Thoracic aorta endothelial cell (primary cell): ENCODE data around the gene RESP18. TPM values are rescaled to one million over a fixed set of nuclear protein-coding genes. Genes with fewer than 3 reads are reported as not detected.

Experiments used
- small RNA-seq: library from RNA; depleted of rRNA; stranded (forward); fragments of <200 nt; gene quantifications from one replicate; pipeline ENCODE3, GENCODE V24; 2012
- total RNA-seq: library from RNA; depleted of rRNA; stranded (reverse); fragments of >200 nt; gene quantifications from 2 replicates; pipeline ENCODE4 v1.2.3, GENCODE V29; 2012

Gene RESP18
- not detected in 2 replicates for total RNA-seq

DNA sequence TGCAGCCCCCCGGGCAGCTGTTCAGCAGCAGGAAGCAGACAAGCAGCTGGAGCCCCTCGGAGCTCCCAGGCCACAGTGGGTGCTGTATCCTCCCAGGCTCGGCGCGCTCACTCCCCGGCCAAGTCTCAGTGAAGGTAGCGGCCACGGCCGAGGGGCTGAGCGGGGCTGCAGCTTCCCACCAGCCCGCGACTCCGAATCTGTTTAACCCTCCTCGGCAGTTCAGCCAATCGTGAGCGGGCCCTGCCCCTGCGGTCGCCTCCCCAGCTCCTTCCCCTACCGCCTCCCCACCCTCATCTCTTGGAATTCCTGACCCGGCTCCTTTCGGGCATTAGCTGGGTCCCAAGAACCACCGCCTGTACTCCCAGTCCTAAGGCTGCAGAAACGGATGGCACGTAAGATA, at the start of gene RESP18:
Gene RESP18 (minus strand): TSS at position 203 of the 400 bp plus-strand sequence.

DNA sequence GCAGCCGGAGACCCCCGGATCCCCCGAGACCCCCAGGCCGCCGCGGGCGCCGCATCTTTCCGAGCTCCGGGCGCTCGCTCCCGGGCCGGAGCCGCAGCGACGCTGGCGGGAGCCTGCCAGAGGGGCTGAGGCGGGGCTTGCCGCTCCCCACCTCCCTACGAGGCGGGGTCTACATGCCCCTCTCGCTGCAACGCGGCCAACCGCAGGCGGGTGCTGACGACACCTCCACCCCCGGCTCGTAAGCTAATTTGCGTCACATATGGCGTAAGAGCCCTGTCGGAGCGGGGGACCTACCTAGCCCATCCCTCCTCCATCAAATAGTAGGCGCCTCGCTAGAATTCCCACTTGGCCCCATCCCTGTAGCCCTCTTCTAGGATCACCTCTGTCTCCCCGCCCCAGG, 23.3 kb downstream of the RESP18 start, which contains the start of gene PTPRN:
Gene PTPRN (minus strand): TSS at position 124 of the 400 bp plus-strand sequence. CDS start 69 bp downstream, at position 55.

DNA sequence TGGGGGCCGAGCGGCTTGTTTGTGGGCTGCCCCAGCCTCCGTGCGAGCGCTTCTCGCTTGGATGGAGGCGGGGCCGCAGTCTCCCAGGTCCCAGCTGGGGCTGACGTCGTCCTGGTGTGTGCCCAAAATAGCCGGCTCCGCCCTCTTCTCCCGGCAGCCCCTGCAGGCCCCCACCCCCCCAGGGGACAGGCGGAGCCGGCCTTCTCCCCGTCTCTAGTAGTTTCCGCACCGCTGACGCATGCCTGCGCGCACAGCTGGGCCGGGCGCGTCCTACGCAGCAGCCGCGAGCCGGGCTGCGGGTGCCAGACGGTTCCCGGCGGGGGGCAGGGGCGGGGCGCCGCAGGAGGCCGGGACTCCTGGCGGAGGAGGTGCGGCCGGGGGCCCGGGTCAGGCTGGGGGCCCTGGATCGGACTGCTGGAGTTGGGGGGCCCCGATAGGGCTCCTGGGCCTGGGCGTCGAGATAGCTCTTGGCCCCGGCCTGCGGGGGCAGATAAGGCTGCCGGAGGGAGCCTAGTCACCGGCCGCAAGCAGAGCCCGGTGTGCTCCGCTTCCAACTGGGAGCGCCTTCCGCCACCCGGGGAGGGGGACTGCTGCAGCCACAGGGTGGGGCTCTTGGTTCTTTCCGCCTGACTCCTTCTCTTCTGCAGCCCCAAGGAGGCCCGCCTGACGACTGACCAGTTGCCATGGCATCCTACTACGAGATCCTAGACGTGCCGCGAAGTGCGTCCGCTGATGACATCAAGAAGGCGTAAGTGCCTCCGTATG, 53.2 kb downstream of the RESP18 start, which contains the start of gene DNAJB2:
Gene DNAJB2 (plus strand): TSS at position 216 of the 765 bp plus-strand sequence. CDS start 468 bp downstream, at position 684.

Small RNAs within 50 kb of the gene (small RNA-seq; reads per million reads assigned to genes)
- gene AC053503.3 (not detected), gene MIR153-1 (not detected)

Other genes with a start within 250 kb of the RESP18 start
- gene NHEJ1, start 171.9 kb downstream of the RESP18 start, total RNA-seq = 21.4 and 21.9 TPM in 2 replicates
- gene SLC23A3, start 162.7 kb downstream of the RESP18 start, total RNA-seq = 1.8 and 2.1 TPM in 2 replicates
- gene CNPPD1, start 155.8 kb downstream of the RESP18 start, total RNA-seq = 19.5 and 20.2 TPM in 2 replicates
- 46.5 and 54.5 TPM in 2 replicates for gene RETREG2, start 154.5 kb downstream of the RESP18 start, total RNA-seq
- 13.8 and 13.9 TPM in 2 replicates for gene ZFAND2B, start 126.0 kb downstream of the RESP18 start, total RNA-seq
- gene ABCB6, start 113.8 kb downstream of the RESP18 start, total RNA-seq = 22.3 and 25.8 TPM in 2 replicates
- gene ATG9A, start 103.1 kb downstream of the RESP18 start, total RNA-seq = 39.1 and 67.8 TPM in 2 replicates
- gene ANKZF1, start 102.9 kb downstream of the RESP18 start, total RNA-seq = 29.2 and 29.9 TPM in 2 replicates
- 5.0 and 5.1 TPM in 2 replicates for gene GLB1L, start 87.3 kb downstream of the RESP18 start, total RNA-seq
- 19.5 and 29.9 TPM in 2 replicates for gene STK16, start 87.3 kb downstream of the RESP18 start, total RNA-seq
- not detected in 2 replicates for gene TUBA4B, start 79.5 kb downstream of the RESP18 start, total RNA-seq
- 50.7 and 51.4 TPM in 2 replicates for gene TUBA4A, start 78.8 kb downstream of the RESP18 start, total RNA-seq
- gene DNAJB2, start 53.4 kb downstream of the RESP18 start, total RNA-seq = 13.7 and 15.4 TPM in 2 replicates
- not detected in 2 replicates for gene PTPRN, start 23.3 kb downstream of the RESP18 start, total RNA-seq
- gene DNPEP, start 55.2 kb upstream of the RESP18 start, total RNA-seq = 29.8 and 40.6 TPM in 2 replicates
- not detected in 2 replicates for gene DES, start 85.6 kb upstream of the RESP18 start, total RNA-seq
- 0.43 and 0.80 TPM in 2 replicates for gene SPEG, start 102.1 kb upstream of the RESP18 start, total RNA-seq
- gene GMPPA, start 166.1 kb upstream of the RESP18 start, total RNA-seq = 30.7 and 31.0 TPM in 2 replicates
- gene ASIC4, start 181.7 kb upstream of the RESP18 start, total RNA-seq = not detected in 2 replicates
- 0.22 and 0.40 TPM in 2 replicates for gene CHPF, start 211.1 kb upstream of the RESP18 start, total RNA-seq
- gene TMEM198, start 211.3 kb upstream of the RESP18 start, total RNA-seq = not detected in 2 replicates
- 11.2 and 17.1 TPM in 2 replicates for gene OBSL1, start 238.8 kb upstream of the RESP18 start, total RNA-seq
- gene INHA, start 239.6 kb upstream of the RESP18 start, total RNA-seq = not detected in 2 replicates